Non-pigmented ciliary epithelial cell (primary cell): ENCODE measurements around the gene SLC50A1.
"Not testable (repeated sequence)": the region's sequence is repeated elsewhere in the genome, so short reads cannot be mapped to it uniquely, and the experiment has no call there.

Source experiments
- DNase-seq: peaks from one replicate; pipeline ENCODE4 v3.0.0-alpha.2; 2010; ENCODE audit warnings: low read depth

The SLC50A1 gene

DNA sequence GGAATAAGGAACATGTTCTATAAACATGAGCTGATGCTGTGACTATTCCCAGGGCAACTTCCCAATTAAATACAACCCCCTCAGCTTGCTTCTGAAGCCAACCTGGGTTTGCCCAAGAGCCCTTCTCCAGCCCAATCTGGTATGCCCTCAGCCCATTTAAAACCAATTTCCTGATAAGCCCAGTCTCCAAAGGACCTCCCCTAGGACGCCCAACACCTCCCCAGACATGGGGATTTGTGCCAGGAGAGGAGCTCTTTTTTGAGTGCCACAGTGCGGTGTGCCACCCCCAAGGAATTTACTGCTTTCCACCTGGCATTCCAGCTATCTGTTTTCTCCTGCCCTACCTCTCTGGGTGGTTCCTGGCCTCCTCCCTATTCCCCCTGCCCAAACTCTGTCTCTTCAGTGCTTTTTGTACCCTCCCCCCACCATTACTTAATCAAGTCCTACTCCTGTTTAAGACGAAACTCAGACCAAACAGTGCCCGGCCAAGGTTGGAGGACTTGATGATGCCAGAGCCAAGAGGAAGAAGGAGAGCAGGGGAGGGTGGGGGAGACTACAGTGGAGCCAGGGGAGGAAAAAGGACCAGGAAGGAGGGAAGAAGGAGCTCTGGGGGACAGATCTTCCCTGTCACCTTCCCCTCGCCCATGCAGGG, 19.4 kb upstream of the SLC50A1 start:
- DNase-seq, result no peak

DNA sequence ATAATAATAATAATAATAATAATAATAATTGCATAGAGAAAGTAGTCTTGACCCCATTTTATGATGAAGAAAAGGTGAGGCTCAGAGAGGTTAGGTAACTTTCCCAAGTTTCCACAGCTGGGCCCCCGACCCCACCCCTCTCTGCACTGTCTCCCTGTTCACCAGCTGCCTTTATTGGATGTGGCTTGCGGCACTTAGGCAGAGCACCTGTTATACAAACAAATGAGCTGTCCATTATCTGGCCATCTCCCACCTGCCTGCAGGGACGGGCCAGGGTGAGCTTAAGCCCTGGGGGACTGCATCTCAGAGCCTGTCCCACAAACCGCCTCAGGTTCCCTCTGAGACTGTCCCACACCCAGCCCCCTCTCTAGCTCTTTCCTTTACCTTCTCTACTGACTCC, 18.0 kb upstream of the SLC50A1 start:
- DNase-seq, result no peak

DNA sequence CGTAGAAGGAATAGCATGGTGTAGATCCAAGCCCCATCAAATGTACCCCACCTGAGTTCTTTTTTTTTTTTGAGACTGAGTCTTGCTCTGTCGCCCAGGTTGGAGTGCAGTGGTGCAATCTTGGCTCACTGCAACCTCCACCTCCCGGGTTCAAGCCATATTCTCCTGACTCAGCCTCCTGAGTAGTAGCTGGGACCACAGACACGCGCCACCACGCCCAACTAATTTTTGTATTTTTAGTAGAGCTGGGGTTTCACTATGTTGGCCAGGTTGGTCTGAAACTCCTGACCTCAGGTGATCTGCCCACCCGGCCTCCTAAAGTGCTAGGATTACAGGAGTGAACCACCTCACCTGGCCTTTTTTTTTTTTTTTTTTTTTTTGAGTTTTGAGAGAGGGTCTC, 17.6 kb upstream of the SLC50A1 start:
- DNase-seq, result not testable (repeated sequence)

DNA sequence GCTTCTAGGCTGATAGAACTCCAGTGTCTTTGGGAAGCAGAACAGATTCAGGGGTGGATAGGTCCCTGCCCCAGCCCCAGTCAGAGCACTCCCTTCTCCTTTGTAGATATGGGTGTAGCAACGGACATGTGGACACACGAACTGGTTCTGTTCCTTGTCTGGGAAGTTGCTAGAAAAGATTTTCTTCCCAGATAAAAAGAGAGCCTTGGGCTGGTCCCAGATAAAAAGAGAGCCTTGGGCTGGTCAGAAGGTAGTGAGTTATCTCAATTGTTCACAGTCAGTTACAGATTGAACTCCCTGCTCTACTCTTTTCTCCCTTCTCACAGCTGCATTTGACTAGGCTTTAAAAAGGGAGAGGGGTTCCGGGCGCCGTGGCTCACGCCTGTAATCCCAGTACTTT, 15.4 kb upstream of the SLC50A1 start:
- DNase-seq, result no peak

DNA sequence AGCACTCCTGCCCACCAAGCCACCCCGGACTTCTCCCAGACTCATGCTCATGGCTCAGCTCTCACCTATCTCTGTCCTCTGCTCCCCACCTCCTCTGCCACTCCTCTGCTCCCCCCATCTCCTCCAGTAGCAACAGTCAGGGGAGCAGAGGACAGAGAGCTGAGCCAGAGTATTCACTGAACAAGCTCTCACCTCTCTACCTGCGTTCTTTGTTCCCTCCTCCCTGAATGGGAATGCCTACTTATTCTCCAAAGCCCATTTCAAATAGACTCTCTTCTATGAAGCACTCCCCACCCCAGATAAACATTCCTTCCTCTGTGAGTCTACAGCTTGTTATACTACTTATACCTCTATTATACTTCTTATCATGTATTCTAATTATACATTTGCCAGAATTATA, 14.4 kb upstream of the SLC50A1 start:
- DNase-seq, result no peak

DNA sequence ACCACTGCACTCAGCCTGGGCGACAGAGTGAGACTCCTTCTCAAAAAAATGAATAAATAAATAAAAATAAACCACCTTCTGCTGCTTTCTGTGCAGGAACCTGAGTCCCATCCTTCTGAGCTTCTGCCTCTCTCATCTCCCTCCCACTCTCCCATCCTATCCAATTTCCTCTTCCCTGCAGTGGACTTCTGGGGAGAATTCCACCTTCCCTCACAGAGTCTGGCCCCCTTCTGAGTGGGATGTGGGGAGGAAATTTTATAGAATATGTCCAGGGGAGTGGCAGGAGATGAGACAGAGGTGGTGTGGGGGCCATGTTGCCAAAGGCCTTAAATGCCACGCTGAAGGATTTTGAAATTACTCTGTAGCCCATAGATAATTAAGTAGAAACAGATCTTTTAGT, 13.3 kb upstream of the SLC50A1 start:
- DNase-seq, result no peak

DNA sequence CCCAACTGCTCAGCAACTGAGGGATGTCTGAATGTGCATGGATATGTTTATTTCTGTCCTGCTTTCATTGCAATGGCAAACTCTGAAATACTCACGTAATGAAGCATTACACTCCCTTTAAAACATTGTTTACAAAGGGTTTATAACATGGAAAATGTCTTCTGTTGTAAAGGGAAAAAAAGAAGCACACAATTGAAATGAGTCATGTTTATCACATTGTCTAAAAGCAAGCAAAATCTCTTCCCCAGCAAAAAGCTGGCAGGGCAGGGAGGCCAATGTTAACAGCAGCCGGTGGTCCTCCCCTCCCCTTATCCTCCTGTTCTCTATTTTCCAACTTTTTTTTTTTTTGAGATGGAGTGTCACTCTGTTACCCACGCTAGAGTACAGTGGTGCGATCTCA, 11.9 kb upstream of the SLC50A1 start:
- no peak for DNase-seq

DNA sequence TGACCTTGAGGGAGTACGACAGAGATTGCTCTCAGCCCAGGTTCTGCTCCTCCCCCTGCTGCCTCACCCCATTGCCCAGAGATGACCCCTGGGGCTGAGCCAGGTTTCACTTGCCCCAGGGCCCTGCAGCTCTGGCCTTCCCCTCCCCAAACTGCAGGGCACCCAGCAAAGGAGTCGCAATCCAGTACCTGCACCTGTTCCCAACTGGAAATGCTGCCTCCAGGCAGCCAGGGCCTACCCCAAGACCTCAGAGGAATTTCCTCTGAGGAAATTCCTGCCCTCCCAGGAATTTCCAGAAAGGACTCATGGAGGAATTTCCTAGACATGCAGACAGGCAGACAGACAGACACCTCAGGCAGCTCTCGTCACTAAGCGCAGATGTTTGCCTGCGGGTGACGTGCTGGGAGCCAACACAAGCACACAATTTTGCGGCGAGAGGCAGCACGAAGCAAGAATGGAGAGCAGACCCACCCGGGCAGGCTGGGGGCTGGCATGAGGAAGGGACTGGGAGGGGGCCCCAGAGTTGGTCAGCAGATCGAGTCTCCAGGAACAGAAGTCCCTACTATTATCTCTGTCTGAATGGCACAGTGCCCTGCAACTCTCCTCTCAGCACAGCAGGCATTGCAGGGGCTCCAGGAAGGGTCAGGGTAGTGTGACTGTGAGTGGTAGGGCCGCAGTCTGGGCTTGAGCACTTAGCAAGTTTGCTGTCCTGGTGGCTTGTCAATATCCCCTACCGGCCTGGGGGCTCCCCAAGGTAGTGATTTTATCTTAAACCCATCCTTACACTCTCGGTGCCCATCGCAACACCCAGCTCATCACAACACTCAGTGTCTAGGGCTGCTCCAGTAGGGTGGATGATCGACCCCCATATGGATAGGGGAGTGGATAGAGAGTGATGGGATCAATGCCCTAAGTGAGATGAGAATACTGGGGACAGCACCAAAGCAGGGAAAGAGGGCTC, 10.9 kb upstream of the SLC50A1 start:
- DNase-seq, result no peak

DNA sequence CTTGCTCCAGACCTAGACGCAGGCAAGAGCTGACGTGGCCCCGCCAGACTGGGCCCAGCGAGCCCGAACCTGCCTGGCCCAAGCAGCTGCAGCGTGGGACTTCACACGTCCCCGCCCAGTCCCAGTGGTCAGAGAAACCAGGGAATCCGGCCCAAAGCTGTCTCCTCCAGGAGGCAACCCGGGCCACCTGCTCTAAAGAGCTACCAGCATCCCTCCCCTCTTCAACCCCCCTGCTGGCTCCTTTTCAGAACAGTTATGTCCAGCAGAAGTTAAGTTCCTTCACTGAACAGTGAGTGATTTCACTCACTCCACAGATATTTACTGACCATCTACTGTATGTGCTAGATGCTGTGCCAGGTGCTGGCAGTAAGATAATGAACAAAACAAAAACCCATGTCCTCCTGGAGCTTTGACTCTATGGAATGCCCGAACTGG, 10.1 kb upstream of the SLC50A1 start:
- no peak for DNase-seq

DNA sequence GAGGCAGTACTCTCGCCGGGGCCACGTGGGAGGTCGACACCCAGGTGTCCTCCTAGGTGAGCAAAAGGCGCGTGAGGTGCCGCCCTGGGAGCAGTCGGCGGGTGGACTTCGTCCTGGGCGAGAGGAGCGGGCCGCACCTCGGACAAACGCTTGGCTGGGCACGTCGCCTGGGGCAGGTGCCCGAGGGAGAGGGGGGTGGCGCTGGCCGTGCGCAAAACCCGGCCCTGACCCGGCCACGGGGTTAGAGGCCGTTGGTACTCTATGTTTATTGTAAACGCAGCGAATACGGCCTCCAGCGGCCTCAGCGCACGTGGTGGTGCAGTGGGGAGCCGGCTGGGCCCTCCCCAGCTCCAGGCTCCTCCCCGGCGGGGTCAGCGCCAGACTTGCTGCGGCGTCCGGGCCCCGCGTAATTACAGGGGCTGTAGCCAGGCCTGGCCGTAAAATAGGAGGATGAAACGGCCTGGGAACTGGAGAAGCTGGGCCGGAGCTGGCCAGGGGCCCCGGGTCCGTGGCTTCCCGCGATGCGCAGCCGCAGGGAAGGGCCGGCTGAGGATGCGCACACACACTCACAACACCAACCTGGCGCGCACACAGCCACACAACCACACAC, 9.6 kb upstream of the SLC50A1 start:
- no peak for DNase-seq

DNA sequence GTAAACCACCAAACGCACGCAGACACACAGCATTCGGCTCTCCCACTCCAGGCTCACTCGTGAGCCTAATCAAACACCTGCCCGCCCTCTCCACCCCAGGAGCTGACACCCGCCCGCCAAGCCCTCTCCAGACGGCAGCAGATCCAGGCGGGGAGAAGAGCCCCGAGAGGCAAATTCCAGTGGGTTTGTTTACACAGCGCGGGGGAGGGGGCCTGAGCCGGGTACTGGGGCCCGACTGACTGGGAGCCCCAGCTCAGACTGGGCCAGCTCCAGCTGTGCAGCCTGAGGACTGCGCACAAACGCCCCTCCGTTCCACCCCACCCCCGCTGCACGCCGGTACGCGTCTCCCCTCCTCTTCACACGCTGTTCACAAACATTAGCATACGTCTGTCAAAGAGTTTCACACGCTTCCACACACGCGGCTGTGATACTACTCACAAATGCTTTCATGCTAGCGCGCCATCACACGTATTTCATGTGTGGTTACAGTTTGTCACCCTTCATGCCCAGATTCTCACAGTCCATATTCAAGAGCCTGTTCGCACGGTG, 9.0 kb upstream of the SLC50A1 start:
- no peak for DNase-seq

DNA sequence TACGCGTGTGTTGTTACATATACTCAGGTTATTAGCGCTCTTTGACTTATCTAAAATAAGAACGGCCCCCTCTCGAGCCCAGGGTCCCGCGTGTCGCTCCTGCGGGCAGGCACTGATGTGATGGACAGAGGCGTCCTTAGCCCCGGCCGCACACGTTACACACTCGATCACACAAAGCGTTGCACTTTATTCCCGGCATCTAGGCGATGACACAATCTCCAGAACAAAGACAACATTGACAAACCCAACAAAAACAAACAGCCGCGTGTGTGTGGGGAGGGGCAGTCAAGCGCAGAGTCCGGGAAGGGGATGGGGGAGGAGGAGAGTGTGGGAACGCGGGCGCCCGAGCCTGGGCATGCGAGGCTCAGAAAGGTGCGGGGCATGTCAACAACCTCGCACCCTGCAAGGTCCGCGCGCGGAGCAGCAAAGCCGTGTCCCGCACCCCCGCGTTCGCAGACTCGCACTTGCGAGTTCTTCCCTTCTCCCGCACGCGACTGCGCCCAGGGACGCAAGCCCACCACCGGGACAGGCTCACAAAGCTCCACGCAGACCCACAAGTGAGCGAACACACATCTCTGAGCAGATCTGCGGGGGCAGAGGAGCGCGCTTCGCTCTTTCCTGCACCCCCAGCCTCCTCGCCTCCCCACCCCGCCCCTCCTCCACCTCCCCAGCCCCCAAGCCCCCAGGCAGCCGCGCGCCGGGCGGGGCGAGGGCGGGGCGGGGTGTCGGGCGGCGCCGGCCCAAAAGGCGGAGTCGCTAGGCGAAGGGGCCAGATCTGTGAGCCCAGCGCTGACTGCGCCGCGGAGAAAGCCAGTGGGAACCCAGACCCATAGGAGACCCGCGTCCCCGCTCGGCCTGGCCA, 8.3 kb upstream of the SLC50A1 start, which contains the start of gene EFNA1:
Gene EFNA1, plus strand, starts transcription at position 772 of the 862 bp plus-strand sequence. CDS start 102 bp downstream, outside the sequence.
- no peak for DNase-seq

DNA sequence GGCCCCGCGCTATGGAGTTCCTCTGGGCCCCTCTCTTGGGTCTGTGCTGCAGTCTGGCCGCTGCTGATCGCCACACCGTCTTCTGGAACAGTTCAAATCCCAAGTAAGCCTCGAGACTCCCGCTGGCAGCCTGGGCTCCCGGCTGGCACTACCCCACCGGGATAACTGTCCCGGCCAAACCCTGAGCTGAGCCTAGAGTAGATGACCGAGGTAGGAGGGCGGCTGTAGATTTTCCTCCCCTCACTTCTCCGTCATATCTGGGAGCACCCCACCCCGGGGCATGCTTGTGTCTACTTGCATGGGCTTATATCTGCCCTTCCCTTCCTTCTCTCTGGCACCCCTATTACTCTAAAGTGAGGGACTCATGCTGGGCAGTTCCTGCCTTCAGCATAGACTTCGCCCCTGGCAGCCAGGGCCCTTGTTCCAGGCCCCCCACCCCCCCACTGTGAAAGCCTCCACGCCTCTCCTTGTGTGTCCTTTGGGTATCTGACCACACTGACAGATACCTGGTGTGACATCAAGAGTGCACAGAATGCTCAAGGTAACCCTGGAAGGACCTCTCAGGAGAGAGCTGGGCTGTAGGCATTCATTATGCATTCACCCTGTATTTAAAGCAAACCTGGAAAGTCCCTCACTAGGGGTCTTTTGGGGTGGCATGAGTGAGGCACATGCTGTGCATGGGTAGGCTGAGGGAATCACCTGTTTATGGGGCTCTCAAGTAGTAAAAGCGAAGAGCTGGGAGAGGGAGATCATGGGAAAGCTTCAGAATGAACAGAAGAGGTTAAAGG, 7.5 kb upstream of the SLC50A1 start:
- DNase-seq, result no peak

DNA sequence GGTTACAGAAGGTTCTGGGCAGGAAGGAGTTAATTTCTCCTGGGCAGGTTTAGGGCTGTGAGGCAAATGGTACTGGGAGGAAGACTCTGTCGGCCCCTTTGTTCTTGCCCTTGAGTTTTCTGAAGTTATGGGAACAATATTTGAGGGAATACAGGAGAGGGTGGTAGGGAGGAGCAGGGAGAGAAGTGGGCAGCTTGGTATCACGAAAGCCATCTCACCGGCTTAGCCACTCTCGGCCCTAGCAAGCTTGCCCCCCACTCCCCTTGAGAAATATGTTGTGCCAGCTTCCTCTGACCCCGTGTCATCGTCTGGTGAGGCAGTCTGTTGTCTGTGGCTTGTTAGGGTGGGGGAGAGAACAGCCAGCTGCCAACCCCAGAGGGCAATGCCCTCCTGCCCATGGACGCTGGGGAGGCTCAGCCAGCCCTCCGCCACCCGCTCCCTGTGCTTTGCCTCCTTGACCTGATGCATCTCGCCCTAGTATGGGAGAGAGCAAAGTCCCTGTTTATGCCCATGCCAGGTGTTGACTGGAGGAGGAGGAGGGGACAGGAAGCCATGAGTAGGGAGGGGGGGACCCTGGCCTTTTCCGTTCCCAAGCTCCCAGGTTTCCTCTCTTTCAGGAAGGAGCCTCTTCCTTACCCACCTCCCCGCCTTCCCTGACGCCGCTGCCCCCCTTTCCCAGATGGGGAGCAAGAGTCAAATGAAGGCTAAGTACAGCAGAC, 6.7 kb upstream of the SLC50A1 start:
- DNase-seq, result no peak

DNA sequence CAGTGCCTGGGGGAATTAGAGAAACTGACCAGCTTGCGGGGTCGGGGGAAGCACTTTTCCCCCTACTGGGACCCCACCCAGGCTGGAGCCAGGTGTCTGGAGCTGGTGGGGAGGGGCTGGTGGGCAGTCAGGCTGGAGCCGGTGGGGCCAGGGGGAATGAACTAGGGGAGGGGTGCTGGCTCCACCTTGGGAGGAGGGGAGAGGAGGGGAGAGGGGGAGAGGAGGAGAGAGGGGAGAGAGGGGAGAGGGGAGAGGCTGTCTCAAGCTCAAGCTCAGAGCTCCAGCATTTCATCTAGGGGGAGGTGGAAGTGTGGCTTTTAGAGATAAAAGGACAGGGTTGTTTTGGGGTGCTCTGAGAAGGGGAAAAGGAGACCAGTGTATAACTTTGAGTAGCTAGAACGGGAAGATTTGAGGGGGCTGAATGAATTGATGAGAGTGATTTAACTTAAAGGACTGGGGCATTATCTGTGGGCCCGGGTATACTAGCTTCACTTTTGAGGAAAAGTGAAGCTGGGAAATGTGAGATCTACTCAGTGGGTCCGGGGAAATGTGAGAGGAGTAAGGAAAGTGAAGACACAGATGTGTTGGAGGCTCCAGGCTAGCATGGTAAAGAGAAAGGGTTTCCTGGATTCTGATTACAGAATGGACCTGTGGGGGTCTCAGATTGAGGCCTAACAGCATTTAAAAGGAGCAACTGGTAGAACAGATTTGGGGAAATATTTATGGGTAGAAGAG, 5.2 kb upstream of the SLC50A1 start:
- DNase-seq, result no peak

DNA sequence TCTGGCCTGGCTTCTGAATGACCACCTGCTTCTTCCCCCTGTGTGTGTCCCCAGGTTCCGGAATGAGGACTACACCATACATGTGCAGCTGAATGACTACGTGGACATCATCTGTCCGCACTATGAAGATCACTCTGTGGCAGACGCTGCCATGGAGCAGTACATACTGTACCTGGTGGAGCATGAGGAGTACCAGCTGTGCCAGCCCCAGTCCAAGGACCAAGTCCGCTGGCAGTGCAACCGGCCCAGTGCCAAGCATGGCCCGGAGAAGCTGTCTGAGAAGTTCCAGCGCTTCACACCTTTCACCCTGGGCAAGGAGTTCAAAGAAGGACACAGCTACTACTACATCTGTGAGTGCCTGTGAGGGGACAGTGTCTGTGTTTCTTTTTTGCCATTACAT, 4.4 kb upstream of the SLC50A1 start:
- DNase-seq, result no peak

DNA sequence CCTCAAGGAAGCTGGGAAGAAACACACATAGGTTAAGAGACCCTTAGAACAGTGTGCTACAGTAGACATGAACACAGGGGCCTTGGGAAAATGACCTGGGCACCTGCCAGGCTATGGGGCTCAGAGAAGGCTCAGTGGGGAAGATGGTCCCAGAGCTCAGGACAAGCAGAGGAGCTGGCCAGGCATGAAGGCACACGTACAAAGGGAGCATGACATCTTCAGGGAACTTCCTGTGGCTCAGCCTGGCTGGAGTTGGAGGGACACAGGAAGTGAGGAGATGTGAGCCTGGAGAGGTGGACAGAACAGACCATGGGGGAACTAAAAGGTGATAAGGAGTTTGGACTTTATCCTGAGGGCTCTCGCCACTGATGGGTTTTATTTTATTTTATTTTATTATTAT, 3.8 kb upstream of the SLC50A1 start:
- no peak for DNase-seq

DNA sequence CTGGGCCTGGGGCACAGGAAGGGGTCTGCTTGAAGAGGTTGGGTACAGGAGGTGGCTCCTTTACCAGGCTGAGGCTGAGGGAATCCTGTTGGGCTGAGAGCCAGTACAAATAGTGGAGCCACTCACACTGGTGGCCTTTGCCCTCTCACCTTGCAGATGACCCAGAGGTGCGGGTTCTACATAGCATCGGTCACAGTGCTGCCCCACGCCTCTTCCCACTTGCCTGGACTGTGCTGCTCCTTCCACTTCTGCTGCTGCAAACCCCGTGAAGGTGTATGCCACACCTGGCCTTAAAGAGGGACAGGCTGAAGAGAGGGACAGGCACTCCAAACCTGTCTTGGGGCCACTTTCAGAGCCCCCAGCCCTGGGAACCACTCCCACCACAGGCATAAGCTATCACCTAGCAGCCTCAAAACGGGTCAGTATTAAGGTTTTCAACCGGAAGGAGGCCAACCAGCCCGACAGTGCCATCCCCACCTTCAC, 1.8 kb upstream of the SLC50A1 start:
- no peak for DNase-seq

DNA sequence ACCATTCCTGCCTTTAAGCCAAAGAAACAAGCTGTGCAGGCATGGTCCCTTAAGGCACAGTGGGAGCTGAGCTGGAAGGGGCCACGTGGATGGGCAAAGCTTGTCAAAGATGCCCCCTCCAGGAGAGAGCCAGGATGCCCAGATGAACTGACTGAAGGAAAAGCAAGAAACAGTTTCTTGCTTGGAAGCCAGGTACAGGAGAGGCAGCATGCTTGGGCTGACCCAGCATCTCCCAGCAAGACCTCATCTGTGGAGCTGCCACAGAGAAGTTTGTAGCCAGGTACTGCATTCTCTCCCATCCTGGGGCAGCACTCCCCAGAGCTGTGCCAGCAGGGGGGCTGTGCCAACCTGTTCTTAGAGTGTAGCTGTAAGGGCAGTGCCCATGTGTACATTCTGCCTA, 1.3 kb upstream of the SLC50A1 start:
- no peak for DNase-seq
